Activated naive CD8-positive, alpha-beta T cell (primary cell): ENCODE data around the gene JMJD1C.

Experiments used
- H3K27ac Mint-ChIP-seq: one replicate; pipeline ENCODE4 v1.8.0; 2021; ENCODE audit warnings: mixed read lengths
- H3K27me3 Mint-ChIP-seq: one replicate; pipeline ENCODE4 v1.8.0; 2021; ENCODE audit warnings: mixed read lengths
- H3K36me3 Mint-ChIP-seq: one replicate; pipeline ENCODE4 v1.8.0; 2021; ENCODE audit warnings: mixed read lengths
- H3K4me1 Mint-ChIP-seq: one replicate; pipeline ENCODE4 v1.8.0; 2021; ENCODE audit warnings: low read depth, mixed read lengths
- H3K4me3 Mint-ChIP-seq: one replicate; pipeline ENCODE4 v1.8.0; 2021; ENCODE audit warnings: mild to moderate bottlenecking, mixed read lengths
- H3K9me3 Mint-ChIP-seq: one replicate; pipeline ENCODE4 v1.8.0; 2021; ENCODE audit warnings: low read depth, mixed read lengths

Gene JMJD1C

DNA sequence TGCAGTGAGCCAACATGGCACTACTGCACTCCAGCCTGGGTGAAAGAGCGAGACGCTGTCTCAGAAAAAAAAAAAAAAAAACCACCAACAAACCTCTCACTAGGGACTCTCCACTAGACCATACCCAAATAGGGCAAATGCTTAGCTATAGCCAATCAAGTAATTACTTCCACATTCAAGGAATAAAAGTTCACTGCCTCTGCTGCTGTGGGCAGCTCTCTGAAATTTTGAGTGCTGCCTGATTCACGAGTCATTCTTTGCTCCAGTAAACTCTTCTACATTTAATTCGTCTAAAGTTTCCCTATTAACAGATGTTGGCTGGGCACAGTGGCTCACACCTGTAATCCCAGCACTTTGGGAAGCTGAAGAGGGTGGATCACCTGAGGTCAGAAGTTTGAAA, 337.3 kb downstream of the JMJD1C start:
- Mint-ChIP-seq H3K27ac (no peak overlapping the region), H3K9me3 (no peaks in the 10 kb centered on the region), H3K4me1 (peaks cover 3% of the 10 kb centered on the region), H3K27me3 (peaks cover 2% of the 10 kb centered on the region), H3K4me3 (no peak overlapping the region), H3K36me3 (peaks cover 4% of the 10 kb centered on the region)

DNA sequence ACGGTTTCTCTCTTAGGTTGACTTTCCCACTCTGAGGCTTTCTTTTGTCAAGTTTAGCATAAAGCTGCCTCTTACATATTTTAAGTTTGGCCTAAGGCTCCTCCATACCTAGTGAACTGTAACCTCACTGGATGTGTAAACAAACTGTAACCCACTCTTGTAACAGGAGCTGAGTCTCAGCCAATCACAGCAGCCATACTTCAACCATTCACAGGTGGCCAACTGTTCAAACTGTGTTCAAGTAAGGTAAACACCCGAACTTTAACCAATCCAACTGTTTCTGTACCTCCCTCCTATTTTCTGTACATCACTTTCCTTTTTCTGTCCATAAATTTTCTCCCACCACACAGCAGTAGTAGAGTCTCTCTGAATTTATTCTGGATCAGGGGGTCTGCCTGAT, 340.3 kb downstream of the JMJD1C start:
- Mint-ChIP-seq H3K9me3 (no peaks in the 10 kb centered on the region), H3K27ac (no peak overlapping the region), H3K4me3 (no peak overlapping the region), H3K36me3 (no peaks in the 10 kb centered on the region), H3K27me3 (peaks cover 2% of the 10 kb centered on the region), H3K4me1 (no peaks in the 10 kb centered on the region)

GRCh38 chr10:63123727-63124362, 341.9 kb downstream of the JMJD1C start:
- Mint-ChIP-seq H3K27me3 (no peaks in the 10 kb centered on the region), H3K36me3 (no peaks in the 10 kb centered on the region), H3K27ac (no peak overlapping the region), H3K4me3 (no peak overlapping the region), H3K9me3 (no peaks in the 10 kb centered on the region), H3K4me1 (no peaks in the 10 kb centered on the region)

DNA sequence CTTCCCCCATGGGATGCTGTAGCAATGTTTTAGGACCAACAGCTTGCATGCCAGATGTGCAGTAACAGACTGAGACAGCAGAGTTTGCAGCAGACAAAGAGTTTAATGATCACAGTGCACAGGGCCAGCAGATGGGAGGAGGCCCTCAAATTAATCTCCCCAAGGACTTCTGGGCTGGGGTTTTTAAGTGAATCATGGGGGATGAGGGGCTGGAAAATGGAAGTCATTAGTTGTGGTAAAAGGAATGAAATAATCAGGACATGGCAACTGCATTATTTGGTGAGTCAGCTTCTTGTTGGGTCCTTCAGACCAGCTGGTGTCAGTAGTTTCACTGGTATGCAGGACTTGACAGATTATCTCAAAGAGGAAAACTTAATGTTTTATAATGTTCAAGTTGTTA, 345.2 kb downstream of the JMJD1C start:
- Mint-ChIP-seq H3K36me3 (no peaks in the 10 kb centered on the region), H3K27ac (no peak overlapping the region), H3K4me1 (no peaks in the 10 kb centered on the region), H3K27me3 (no peaks in the 10 kb centered on the region), H3K9me3 (no peaks in the 10 kb centered on the region), H3K4me3 (no peak overlapping the region)

DNA sequence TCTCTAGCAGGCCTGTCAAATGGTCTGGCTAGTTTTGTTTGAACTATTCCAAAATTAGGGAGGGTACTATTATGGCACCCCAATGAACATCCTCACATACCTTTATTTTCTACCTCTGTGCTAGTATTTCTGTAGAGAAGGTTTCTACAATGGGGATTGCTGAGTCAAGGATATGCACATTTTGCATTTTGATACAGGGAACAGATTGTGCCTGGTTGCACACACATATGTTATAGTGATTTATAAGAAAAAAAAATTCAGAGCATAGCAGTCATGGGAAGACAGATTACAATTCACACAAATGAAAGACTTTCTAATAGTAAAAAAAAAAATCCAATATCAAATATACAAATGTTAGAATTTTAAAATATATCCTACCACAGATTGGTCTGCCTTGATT, 346.7 kb downstream of the JMJD1C start:
- Mint-ChIP-seq H3K9me3 (no peaks in the 10 kb centered on the region), H3K27me3 (peaks cover 2% of the 10 kb centered on the region), H3K4me3 (no peak overlapping the region), H3K4me1 (no peaks in the 10 kb centered on the region), H3K27ac (no peak overlapping the region), H3K36me3 (no peaks in the 10 kb centered on the region)
